Gastrocnemius medialis (tissue), 4 donors: Measurements from ENCODE around the gene MBTPS1.

Source experiments
- CTCF ChIP-seq, 5 experiments: fragments of 450-650 bp in 3 of 5; fragments of 200-600 bp in 2 of 5; sonication (generic) in 2 of 5; IDR thresholded peaks in 4 of 5; conservative IDR thresholded peaks in 1 of 5; 1 replicate in 4 of 5; 2 replicates in 1 of 5; pipeline ENCODE4 v1.5.1; 2016 to 2019; ENCODE audit warnings: antibody characterized with exemption in 5 of 5, mild to moderate bottlenecking in 3 of 5, moderate library complexity in 3 of 5
- POLR2A ChIP-seq, 2 donors: fragments of 450-650 bp; IDR thresholded peaks; one replicate each; pipeline ENCODE4 v1.6.1; 2017; ENCODE audit warnings: antibody characterized with exemption in 2 of 2, mild to moderate bottlenecking in 2 of 2, moderate library complexity in 2 of 2

GRCh38 chr16:84045001-84045817, 71.5 kb downstream of the MBTPS1 start:
- TF ChIP-seq CTCF (IDR thresholded peaks at IDR 0.05 in 4 of 5, conservative IDR thresholded peaks at IDR 0.05 in 1 of 5) (no peak), POLR2A (IDR thresholded peaks at IDR 0.05) (no peak)
